GM23338 (cell line): ENCODE measurements around the gene ETHE1. TPM values are rescaled to one million over a fixed set of nuclear protein-coding genes. Genes with fewer than 3 reads are reported as not detected.
A peak's percentile ranks its signal among the peaks of the same experiment; 100 is the strongest.

Experiments
- ATAC-seq: fragments of 200-7000 bp; cut with Tn5 transposase; 3 replicates; pipeline ENCODE4 v1.9.1; 2020
- DNase-seq: peaks from one replicate; pipeline ENCODE4 v3.0.0-alpha.2; 2015; ENCODE audit warnings: low spot score
- H2AFZ ChIP-seq: fragments of 200-600 bp; sonication (generic); 2 replicates; pipeline ENCODE4 v1.8.0; 2016; ENCODE audit warnings: antibody characterized with exemption, mild to moderate bottlenecking, moderate library complexity
- H3F3A ChIP-seq: fragments of 200-600 bp; sonication (generic); replicated peaks from 2 replicates; pipeline ENCODE4 v1.8.0; 2017; ENCODE audit warnings: antibody characterized with exemption, mixed run types, low read depth
- H3K27ac ChIP-seq: fragments of 200-600 bp; sonication (generic); 2 replicates; pipeline ENCODE4 v1.6.1; 2016; ENCODE audit warnings: low read depth
- H3K27me3 ChIP-seq: fragments of 200-600 bp; sonication (generic); 2 replicates; pipeline ENCODE4 v1.8.0; 2016; ENCODE audit warnings: mild to moderate bottlenecking, mixed run types, moderate library complexity; ENCODE audit not compliant: insufficient read depth
- H3K36me3 ChIP-seq: fragments of 200-600 bp; sonication (generic); 2 replicates; pipeline ENCODE4 v1.8.0; 2016; ENCODE audit warnings: mild to moderate bottlenecking; ENCODE audit not compliant: insufficient read depth
- H3K4me1 ChIP-seq: fragments of 200-600 bp; sonication (generic); 2 replicates; pipeline ENCODE4 v1.8.0; 2016; ENCODE audit warnings: mild to moderate bottlenecking, moderate library complexity; ENCODE audit not compliant: insufficient read depth
- H3K4me2 ChIP-seq: fragments of 200-600 bp; sonication (generic); 2 replicates; pipeline ENCODE4 v1.7.1; 2017; ENCODE audit warnings: mixed run types
- H3K4me3 ChIP-seq: fragments of 200-600 bp; sonication (generic); 2 replicates; pipeline ENCODE4 v1.6.1; 2016; ENCODE audit warnings: mixed run types
- H3K79me2 ChIP-seq: fragments of 200-600 bp; sonication (generic); replicated peaks from 2 replicates; pipeline ENCODE4 v1.8.0; 2017; ENCODE audit warnings: mild to moderate bottlenecking; ENCODE audit not compliant: insufficient read depth
- H3K9me2 ChIP-seq: fragments of 200-600 bp; sonication (generic); 2 replicates; pipeline ENCODE4 v1.8.0; 2017; ENCODE audit not compliant: insufficient read depth
- H4K20me1 ChIP-seq: fragments of 200-600 bp; sonication (generic); replicated peaks from 2 replicates; pipeline ENCODE4 v1.8.0; 2017; ENCODE audit warnings: mild to moderate bottlenecking; ENCODE audit not compliant: insufficient read depth
- H3K27ac Mint-ChIP-seq: 2 replicates; pipeline ENCODE4 v1.8.0; 2020; ENCODE audit warnings: inconsistent platforms, mild to moderate bottlenecking, moderate library complexity, mixed read lengths
- H3K27me3 Mint-ChIP-seq: 3 replicates; pipeline ENCODE4 v1.8.0; 2022; ENCODE audit warnings: low read depth, mild to moderate bottlenecking, moderate library complexity, mixed read lengths, inconsistent platforms; ENCODE audit not compliant: insufficient read depth, poor library complexity
- H3K36me3 Mint-ChIP-seq: 3 replicates; pipeline ENCODE4 v1.8.0; 2021; ENCODE audit warnings: low read depth, mild to moderate bottlenecking, inconsistent platforms, moderate library complexity, mixed read lengths
- H3K4me1 Mint-ChIP-seq: 3 replicates; pipeline ENCODE4 v1.8.0; 2020; ENCODE audit warnings: mild to moderate bottlenecking, inconsistent platforms, mixed read lengths
- H3K4me3 Mint-ChIP-seq: 3 replicates; pipeline ENCODE4 v1.8.0; 2021; ENCODE audit warnings: moderate library complexity, mild to moderate bottlenecking, inconsistent platforms, mixed read lengths
- H3K9me3 Mint-ChIP-seq: 3 replicates; pipeline ENCODE4 v1.8.0; 2020; ENCODE audit warnings: moderate library complexity, mild to moderate bottlenecking, inconsistent platforms, mixed read lengths
- CREB1 ChIP-seq: fragments of 250-450 bp; sonication (Bioruptor Pico); IDR thresholded peaks from 2 replicates; pipeline ENCODE4 v1.5.0; 2020; ENCODE audit warnings: low read depth, mild to moderate bottlenecking, moderate library complexity
- EZH2 ChIP-seq: fragments of 200-600 bp; sonication (generic); IDR thresholded peaks from one replicate; pipeline ENCODE4 v1.8.0; 2017; ENCODE audit warnings: antibody characterized with exemption, mild to moderate bottlenecking, low read depth; ENCODE audit not compliant: unreplicated experiment
- EZH2phosphoT487 ChIP-seq: fragments of 200-600 bp; sonication (generic); IDR thresholded peaks from one replicate; pipeline ENCODE4 v1.8.1; 2018; ENCODE audit warnings: antibody characterized with exemption; ENCODE audit not compliant: unreplicated experiment
- JUNB ChIP-seq: IDR thresholded peaks from one replicate; pipeline ENCODE4 v1.6.1; 2016; ENCODE audit warnings: antibody characterized with exemption; ENCODE audit not compliant: unreplicated experiment
- NANOG ChIP-seq: IDR thresholded peaks from 2 replicates; pipeline ENCODE4 v1.6.1; 2016; ENCODE audit warnings: antibody characterized with exemption, borderline replicate concordance
- POLR2AphosphoS5 ChIP-seq: IDR thresholded peaks from 2 replicates; pipeline ENCODE4 v1.6.1; 2016; ENCODE audit warnings: antibody characterized with exemption, low read depth
- REST ChIP-seq: IDR thresholded peaks from one replicate; pipeline ENCODE4 v1.6.1; 2018; ENCODE audit warnings: antibody characterized with exemption; ENCODE audit not compliant: unreplicated experiment
- STAT1 ChIP-seq: IDR thresholded peaks from one replicate; pipeline ENCODE4 v1.6.1; 2016; ENCODE audit warnings: antibody characterized with exemption; ENCODE audit not compliant: unreplicated experiment
- ZNF114 ChIP-seq: fragments of 250-450 bp; sonication (Bioruptor Pico); IDR thresholded peaks from 2 replicates; pipeline ENCODE4 v1.5.0; 2020; ENCODE audit warnings: mild to moderate bottlenecking, moderate library complexity
- ZNF331 ChIP-seq: fragments of 250-450 bp; sonication (Bioruptor Pico); IDR thresholded peaks from 2 replicates; pipeline ENCODE4 v1.5.0; 2020; ENCODE audit warnings: low read depth, mild to moderate bottlenecking, moderate library complexity
- polyA plus RNA-seq: library from polyadenylated mRNA; unstranded; fragments of >200 nt; fragmentation: Nextera tagmentation; extraction: Ambion mirVana; gene quantifications from 2 replicates; pipeline ENCODE4 v1.2.1, GENCODE V29; 2016
- total RNA-seq: library from RNA; depleted of rRNA; stranded (reverse); fragments of >200 nt; shearing (Covaris generic); gene quantifications from 2 replicates; pipeline ENCODE4 v1.2.3, GENCODE V29; 2014
- TF ChIP-seq, protein P1 (sequence below): IDR thresholded peaks from 2 replicates; pipeline ENCODE4 v1.6.1; 2016; ENCODE audit warnings: antibody characterized with exemption
- TF ChIP-seq, protein P2 (sequence below), 2 experiments: fragments of 200-600 bp in 1 of 2; sonication (generic) in 1 of 2; conservative IDR thresholded peaks; 2 replicates each; pipeline versions ENCODE4 v1.5.1 to v1.6.1; 2016 to 2017; ENCODE audit warnings: antibody characterized with exemption in 2 of 2, low read depth in 2 of 2, mild to moderate bottlenecking in 2 of 2, moderate library complexity in 1 of 2
- TF ChIP-seq, protein P3 (sequence below): fragments of 250-450 bp; sonication (Bioruptor Pico); IDR thresholded peaks from 2 replicates; pipeline ENCODE4 v1.5.0; 2020; ENCODE audit warnings: mild to moderate bottlenecking, moderate library complexity

Gene ETHE1
- total and polyA plus RNA-seq, 2 experiments from 2014 or later, result 11.1 to 25.5 TPM

- H3K27ac ChIP-seq, result peak overlapping the region; percentile 83
- no peaks in the 10 kb centered on the region for H3K36me3 ChIP-seq
- peak; percentile 71 for ATAC-seq
- H3K27me3 ChIP-seq, result peaks cover 26% of the 10 kb centered on the region
- peaks cover 15% of the 10 kb centered on the region for H3K4me1 ChIP-seq
- no peaks in the 10 kb centered on the region for H3K79me2 ChIP-seq
- Mint-ChIP-seq H3K9me3 (no peaks in the 10 kb centered on the region), H3K4me3 (peak overlapping the region; percentile 94), H3K4me1 (peaks cover 4% of the 10 kb centered on the region), H3K27ac (peak overlapping the region; percentile 89), H3K27me3 (peaks cover 14% of the 10 kb centered on the region), H3K36me3 (no peaks in the 10 kb centered on the region)
- H4K20me1 ChIP-seq, result no peaks in the 10 kb centered on the region
- H3F3A ChIP-seq, result peaks cover 14% of the 10 kb centered on the region
- H3K9me2 ChIP-seq, result no peaks in the 10 kb centered on the region
- peak overlapping the region; percentile 96 for H2AFZ ChIP-seq
- TF ChIP-seq ZNF331 (CRISPR knock-in tag), result no peak
- TF ChIP-seq, protein P1, sequence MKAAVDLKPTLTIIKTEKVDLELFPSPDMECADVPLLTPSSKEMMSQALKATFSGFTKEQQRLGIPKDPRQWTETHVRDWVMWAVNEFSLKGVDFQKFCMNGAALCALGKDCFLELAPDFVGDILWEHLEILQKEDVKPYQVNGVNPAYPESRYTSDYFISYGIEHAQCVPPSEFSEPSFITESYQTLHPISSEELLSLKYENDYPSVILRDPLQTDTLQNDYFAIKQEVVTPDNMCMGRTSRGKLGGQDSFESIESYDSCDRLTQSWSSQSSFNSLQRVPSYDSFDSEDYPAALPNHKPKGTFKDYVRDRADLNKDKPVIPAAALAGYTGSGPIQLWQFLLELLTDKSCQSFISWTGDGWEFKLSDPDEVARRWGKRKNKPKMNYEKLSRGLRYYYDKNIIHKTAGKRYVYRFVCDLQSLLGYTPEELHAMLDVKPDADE, result no peak
- TF ChIP-seq EZH2, result no peak
- TF ChIP-seq JUNB, result no peak
- TF ChIP-seq, protein P2, sequence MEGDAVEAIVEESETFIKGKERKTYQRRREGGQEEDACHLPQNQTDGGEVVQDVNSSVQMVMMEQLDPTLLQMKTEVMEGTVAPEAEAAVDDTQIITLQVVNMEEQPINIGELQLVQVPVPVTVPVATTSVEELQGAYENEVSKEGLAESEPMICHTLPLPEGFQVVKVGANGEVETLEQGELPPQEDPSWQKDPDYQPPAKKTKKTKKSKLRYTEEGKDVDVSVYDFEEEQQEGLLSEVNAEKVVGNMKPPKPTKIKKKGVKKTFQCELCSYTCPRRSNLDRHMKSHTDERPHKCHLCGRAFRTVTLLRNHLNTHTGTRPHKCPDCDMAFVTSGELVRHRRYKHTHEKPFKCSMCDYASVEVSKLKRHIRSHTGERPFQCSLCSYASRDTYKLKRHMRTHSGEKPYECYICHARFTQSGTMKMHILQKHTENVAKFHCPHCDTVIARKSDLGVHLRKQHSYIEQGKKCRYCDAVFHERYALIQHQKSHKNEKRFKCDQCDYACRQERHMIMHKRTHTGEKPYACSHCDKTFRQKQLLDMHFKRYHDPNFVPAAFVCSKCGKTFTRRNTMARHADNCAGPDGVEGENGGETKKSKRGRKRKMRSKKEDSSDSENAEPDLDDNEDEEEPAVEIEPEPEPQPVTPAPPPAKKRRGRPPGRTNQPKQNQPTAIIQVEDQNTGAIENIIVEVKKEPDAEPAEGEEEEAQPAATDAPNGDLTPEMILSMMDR (conservative IDR thresholded peaks at IDR 0.05; ENCODE audit: low read depth in 2 of 2), result no peak
- TF ChIP-seq REST, result no peak
- TF ChIP-seq POLR2AphosphoS5, result peak; percentile 78
- no peak for TF ChIP-seq EZH2phosphoT487
- TF ChIP-seq ZNF114, result no peak
- peak; percentile 24; the same call in 1 of the 2 replicates for TF ChIP-seq CREB1
- no peak for TF ChIP-seq NANOG
- TF ChIP-seq STAT1, result no peak
- TF ChIP-seq, protein P3, sequence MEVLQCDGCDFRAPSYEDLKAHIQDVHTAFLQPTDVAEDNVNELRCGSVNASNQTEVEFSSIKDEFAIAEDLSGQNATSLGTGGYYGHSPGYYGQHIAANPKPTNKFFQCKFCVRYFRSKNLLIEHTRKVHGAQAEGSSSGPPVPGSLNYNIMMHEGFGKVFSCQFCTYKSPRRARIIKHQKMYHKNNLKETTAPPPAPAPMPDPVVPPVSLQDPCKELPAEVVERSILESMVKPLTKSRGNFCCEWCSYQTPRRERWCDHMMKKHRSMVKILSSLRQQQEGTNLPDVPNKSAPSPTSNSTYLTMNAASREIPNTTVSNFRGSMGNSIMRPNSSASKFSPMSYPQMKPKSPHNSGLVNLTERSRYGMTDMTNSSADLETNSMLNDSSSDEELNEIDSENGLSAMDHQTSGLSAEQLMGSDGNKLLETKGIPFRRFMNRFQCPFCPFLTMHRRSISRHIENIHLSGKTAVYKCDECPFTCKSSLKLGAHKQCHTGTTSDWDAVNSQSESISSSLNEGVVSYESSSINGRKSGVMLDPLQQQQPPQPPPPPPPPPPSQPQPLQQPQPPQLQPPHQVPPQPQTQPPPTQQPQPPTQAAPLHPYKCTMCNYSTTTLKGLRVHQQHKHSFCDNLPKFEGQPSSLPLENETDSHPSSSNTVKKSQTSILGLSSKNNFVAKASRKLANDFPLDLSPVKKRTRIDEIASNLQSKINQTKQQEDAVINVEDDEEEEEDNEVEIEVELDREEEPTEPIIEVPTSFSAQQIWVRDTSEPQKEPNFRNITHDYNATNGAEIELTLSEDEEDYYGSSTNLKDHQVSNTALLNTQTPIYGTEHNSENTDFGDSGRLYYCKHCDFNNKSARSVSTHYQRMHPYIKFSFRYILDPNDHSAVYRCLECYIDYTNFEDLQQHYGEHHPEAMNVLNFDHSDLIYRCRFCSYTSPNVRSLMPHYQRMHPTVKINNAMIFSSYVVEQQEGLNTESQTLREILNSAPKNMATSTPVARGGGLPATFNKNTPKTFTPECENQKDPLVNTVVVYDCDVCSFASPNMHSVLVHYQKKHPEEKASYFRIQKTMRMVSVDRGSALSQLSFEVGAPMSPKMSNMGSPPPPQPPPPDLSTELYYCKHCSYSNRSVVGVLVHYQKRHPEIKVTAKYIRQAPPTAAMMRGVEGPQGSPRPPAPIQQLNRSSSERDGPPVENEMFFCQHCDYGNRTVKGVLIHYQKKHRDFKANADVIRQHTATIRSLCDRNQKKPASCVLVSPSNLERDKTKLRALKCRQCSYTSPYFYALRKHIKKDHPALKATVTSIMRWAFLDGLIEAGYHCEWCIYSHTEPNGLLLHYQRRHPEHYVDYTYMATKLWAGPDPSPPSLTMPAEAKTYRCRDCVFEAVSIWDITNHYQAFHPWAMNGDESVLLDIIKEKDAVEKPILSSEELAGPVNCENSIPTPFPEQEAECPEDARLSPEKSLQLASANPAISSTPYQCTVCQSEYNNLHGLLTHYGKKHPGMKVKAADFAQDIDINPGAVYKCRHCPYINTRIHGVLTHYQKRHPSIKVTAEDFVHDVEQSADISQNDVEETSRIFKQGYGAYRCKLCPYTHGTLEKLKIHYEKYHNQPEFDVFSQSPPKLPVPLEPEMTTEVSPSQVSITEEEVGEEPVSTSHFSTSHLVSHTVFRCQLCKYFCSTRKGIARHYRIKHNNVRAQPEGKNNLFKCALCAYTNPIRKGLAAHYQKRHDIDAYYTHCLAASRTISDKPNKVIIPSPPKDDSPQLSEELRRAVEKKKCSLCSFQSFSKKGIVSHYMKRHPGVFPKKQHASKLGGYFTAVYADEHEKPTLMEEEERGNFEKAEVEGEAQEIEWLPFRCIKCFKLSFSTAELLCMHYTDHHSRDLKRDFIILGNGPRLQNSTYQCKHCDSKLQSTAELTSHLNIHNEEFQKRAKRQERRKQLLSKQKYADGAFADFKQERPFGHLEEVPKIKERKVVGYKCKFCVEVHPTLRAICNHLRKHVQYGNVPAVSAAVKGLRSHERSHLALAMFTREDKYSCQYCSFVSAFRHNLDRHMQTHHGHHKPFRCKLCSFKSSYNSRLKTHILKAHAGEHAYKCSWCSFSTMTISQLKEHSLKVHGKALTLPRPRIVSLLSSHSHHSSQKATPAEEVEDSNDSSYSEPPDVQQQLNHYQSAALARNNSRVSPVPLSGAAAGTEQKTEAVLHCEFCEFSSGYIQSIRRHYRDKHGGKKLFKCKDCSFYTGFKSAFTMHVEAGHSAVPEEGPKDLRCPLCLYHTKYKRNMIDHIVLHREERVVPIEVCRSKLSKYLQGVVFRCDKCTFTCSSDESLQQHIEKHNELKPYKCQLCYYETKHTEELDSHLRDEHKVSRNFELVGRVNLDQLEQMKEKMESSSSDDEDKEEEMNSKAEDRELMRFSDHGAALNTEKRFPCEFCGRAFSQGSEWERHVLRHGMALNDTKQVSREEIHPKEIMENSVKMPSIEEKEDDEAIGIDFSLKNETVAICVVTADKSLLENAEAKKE, result no peak
- H3K4me3 ChIP-seq, result peak overlapping the region; percentile 89
- H3K4me2 ChIP-seq, result peak overlapping the region; percentile 87
- DNase-seq, result no peak
Measured at GRCh38 chr19:43462785-43463380, 64.1 kb downstream of the ETHE1 start.
